ENCODE measurements around the gene PCP2. TPM values are rescaled to one million over a fixed set of nuclear protein-coding genes. Genes with fewer than 3 reads are reported as not detected.

The PCP2 gene
- total and polyA plus RNA-seq, 2 of the 13 experiments (the other 11 are each of a cell fraction or from before 2014, with no cell fraction given) = 0.62 TPM; not detected in 1

GRCh38 chr19:7636691-7637373 lies 3.3 kb upstream of the PCP2 start, which contains the start of gene STXBP2 (continued):
- no peak for TF ChIP-seq ZBTB7B (CRISPR knock-in tag; IDR thresholded peaks at IDR 0.05)
- no peak for TF ChIP-seq MLLT10 (CRISPR knock-in tag; IDR thresholded peaks at IDR 0.05)
- no peak for TF ChIP-seq STAT5B (CRISPR knock-in tag; IDR thresholded peaks at IDR 0.05)
- TF ChIP-seq SAP130 (CRISPR knock-in tag; IDR thresholded peaks at IDR 0.05; ENCODE audit: low read depth) = peak; percentile 66
- TF ChIP-seq IRF1 (CRISPR knock-in tag; IDR thresholded peaks at IDR 0.05; ENCODE audit: low read depth) = no peak
- no peak; the same call in 1 of the 2 replicates for TF ChIP-seq ZNF441 (CRISPR knock-in tag; IDR thresholded peaks at IDR 0.05; ENCODE audit: borderline replicate concordance)
- 0 out of 2 replicates have a peak, but pooled peaks have one; percentile 55 for TF ChIP-seq ZNF501 (CRISPR knock-in tag; IDR thresholded peaks at IDR 0.05)
- no peak for TF ChIP-seq NBN (conservative IDR thresholded peaks at IDR 0.05)
- no peak for TF ChIP-seq THRA (CRISPR knock-in tag; IDR thresholded peaks at IDR 0.05; ENCODE audit: borderline replicate concordance)
- no peak for TF ChIP-seq NFE2L2 (IDR thresholded peaks at IDR 0.05; ENCODE audit: low read length)
- TF ChIP-seq ZNF784 (CRISPR knock-in tag; IDR thresholded peaks at IDR 0.05; ENCODE audit: borderline replicate concordance) = peak; percentile 18; the same call in 1 of the 2 replicates
- no peak for TF ChIP-seq RFX1 (IDR thresholded peaks at IDR 0.05)
- TF ChIP-seq SRY (CRISPR knock-in tag; IDR thresholded peaks at IDR 0.05) = 0 out of 2 replicates have a peak, but pooled peaks have one; percentile 20
- TF ChIP-seq ZFP82 (CRISPR knock-in tag; IDR thresholded peaks at IDR 0.05; ENCODE audit: borderline replicate concordance) = peak; percentile 88; the same call in 1 of the 2 replicates
- TF ChIP-seq RORA (CRISPR knock-in tag; IDR thresholded peaks at IDR 0.05) = no peak
- 0 out of 2 replicates have a peak, but pooled peaks have one; percentile 36 for TF ChIP-seq ZBTB42 (CRISPR knock-in tag; IDR thresholded peaks at IDR 0.05)
- TF ChIP-seq POLR2G (IDR thresholded peaks at IDR 0.05; ENCODE audit: low read depth, low read length) = peak; percentile 78
- TF ChIP-seq ZNF598 (CRISPR knock-in tag; IDR thresholded peaks at IDR 0.05; ENCODE audit: borderline replicate concordance) = no peak; the same call in 1 of the 2 replicates
- TF ChIP-seq CREB3 (CRISPR knock-in tag; IDR thresholded peaks at IDR 0.05) = no peak
- TF ChIP-seq ZBED4 (CRISPR knock-in tag; IDR thresholded peaks at IDR 0.05; ENCODE audit: borderline replicate concordance) = no peak
- TF ChIP-seq ZNF101 (CRISPR knock-in tag; IDR thresholded peaks at IDR 0.05; ENCODE audit: borderline replicate concordance, low read depth) = no peak
- TF ChIP-seq ARHGAP35 (CRISPR knock-in tag; IDR thresholded peaks at IDR 0.05; ENCODE audit: borderline replicate concordance) = no peak; the same call in 1 of the 2 replicates
- TF ChIP-seq ZMAT3 (CRISPR knock-in tag; conservative IDR thresholded peaks at IDR 0.05) = no peak
